Measurements from ENCODE around the gene STK38. TPM values are rescaled to one million over a fixed set of nuclear protein-coding genes. Genes with fewer than 3 reads are reported as not detected.

Gene STK38
- total RNA-seq, 2 experiments from 2014 or later: 29.4 to 42.5 TPM

- Histone ChIP-seq H3K36me3 (ENCODE audit: insufficient read depth, low read length) (no peaks in the 10 kb centered on the region), H3K9me3 (ENCODE audit: low read length) (peaks cover 8% of the 10 kb centered on the region; the same call in 1 of the 2 replicates), H3K4me3 (ENCODE audit: low read depth, low read length, poor library complexity, severe bottlenecking) (no peak overlapping the region), H2AFZ (ENCODE audit: low read length) (no peak overlapping the region), H3K27ac (ENCODE audit: low read depth, low read length, poor library complexity, severe bottlenecking) (no peak overlapping the region), H3K4me2 (ENCODE audit: low read length) (no peak overlapping the region), H3K9me2 (ENCODE audit: insufficient read depth, low read length) (no peaks in the 10 kb centered on the region), H3K4me1 (ENCODE audit: insufficient read depth, low read length, poor library complexity, severe bottlenecking) (peaks cover 23% of the 10 kb centered on the region), H3K79me2 (ENCODE audit: insufficient read depth, low read depth, low read length) (no peaks in the 10 kb centered on the region), H4K20me1 (ENCODE audit: insufficient read depth, low read length) (no peaks in the 10 kb centered on the region)
- POLR2A ChIA-PET: interaction anchor here (0.8 kb wide), 1 partner anchor 207 kb away, joined by 3 read pairs; no protein-coding TSS in a partner anchor
- BruUV-seq (replicated peaks): no TSS peak
- CTCF ChIA-PET (ENCODE audit: unreplicated experiment): no interaction called here
- no peak for TF ChIP-seq CTCF (conservative IDR thresholded peaks at IDR 0.05; ENCODE audit: low read length)
- no peak for DNase-seq (ENCODE audit: low spot score)
- intact Hi-C loops (cut with micrococcal nuclease; ENCODE audit: unreplicated experiment): loop anchor here (5.0 kb wide), 1 partner anchor 156 kb away; no protein-coding TSS in a partner anchor
Measured at GRCh38 chr6:36578030-36578429, 30.8 kb upstream of the STK38 start.

GRCh38 chr6:36577301-36577700 lies 30.0 kb upstream of the STK38 start:
- POLR2A ChIA-PET: interaction anchor here (0.6 to 0.8 kb wide), 4 partner anchors 12 to 78 kb away, joined by 3 to 5 read pairs (median 4); no protein-coding TSS in a partner anchor
- TF ChIP-seq CTCF (conservative IDR thresholded peaks at IDR 0.05; ENCODE audit: low read length): no peak
- no peak for TF ChIP-seq EZH2phosphoT487 (IDR thresholded peaks at IDR 0.05; ENCODE audit: borderline replicate concordance, low read depth, low read length)
- H3K4me2 ChIP-seq (ENCODE audit: low read length): no peak overlapping the region
- H3K79me2 ChIP-seq (ENCODE audit: insufficient read depth, low read depth, low read length): no peaks in the 10 kb centered on the region
- intact Hi-C loops (cut with micrococcal nuclease; ENCODE audit: unreplicated experiment): loop anchor here (5.0 kb wide), 1 partner anchor 155 kb away; no protein-coding TSS in a partner anchor
- no peak overlapping the region for H3K4me3 ChIP-seq (ENCODE audit: low read depth, low read length, poor library complexity, severe bottlenecking)
- H2AFZ ChIP-seq (ENCODE audit: low read length): no peak overlapping the region
- no TSS peak for BruUV-seq (replicated peaks)
- H3K9me2 ChIP-seq (ENCODE audit: insufficient read depth, low read length): no peaks in the 10 kb centered on the region
- H3K36me3 ChIP-seq (ENCODE audit: insufficient read depth, low read length): no peaks in the 10 kb centered on the region
- CTCF ChIA-PET (ENCODE audit: unreplicated experiment): no interaction called here
- peaks cover 23% of the 10 kb centered on the region for H3K4me1 ChIP-seq (ENCODE audit: insufficient read depth, low read length, poor library complexity, severe bottlenecking)
- H4K20me1 ChIP-seq (ENCODE audit: insufficient read depth, low read length): no peaks in the 10 kb centered on the region
- H3K9me3 ChIP-seq (ENCODE audit: low read length): peaks cover 8% of the 10 kb centered on the region; the same call in 1 of the 2 replicates
- no peak for DNase-seq (ENCODE audit: low spot score)
- H3K27ac ChIP-seq (ENCODE audit: low read depth, low read length, poor library complexity, severe bottlenecking): no peak overlapping the region

GRCh38 chr6:36576578-36576977 lies 29.3 kb upstream of the STK38 start:
- no peaks in the 10 kb centered on the region for H3K79me2 ChIP-seq (ENCODE audit: insufficient read depth, low read depth, low read length)
- H3K9me3 ChIP-seq (ENCODE audit: low read length): peaks cover 8% of the 10 kb centered on the region; the same call in 1 of the 2 replicates
- intact Hi-C loops (cut with micrococcal nuclease; ENCODE audit: unreplicated experiment): loop anchor here (5.0 kb wide), 1 partner anchor 154 kb away; no protein-coding TSS in a partner anchor
- H4K20me1 ChIP-seq (ENCODE audit: insufficient read depth, low read length): no peaks in the 10 kb centered on the region
- no peak overlapping the region for H3K4me2 ChIP-seq (ENCODE audit: low read length)
- peak; percentile 59 for DNase-seq (ENCODE audit: low spot score)
- no peak overlapping the region for H3K4me3 ChIP-seq (ENCODE audit: low read depth, low read length, poor library complexity, severe bottlenecking)
- ChIA-PET CTCF (ENCODE audit: unreplicated experiment) (interaction anchor here (0.6 kb wide), 1 partner anchor 13 kb away, joined by 3 read pairs; no protein-coding TSS in a partner anchor), POLR2A (interaction anchor here (0.7 kb wide), 2 partner anchors 15 to 22 kb away, joined by 4 to 5 read pairs; no protein-coding TSS in a partner anchor)
- peaks cover 28% of the 10 kb centered on the region for H3K4me1 ChIP-seq (ENCODE audit: insufficient read depth, low read length, poor library complexity, severe bottlenecking)
- no peak overlapping the region for H3K27ac ChIP-seq (ENCODE audit: low read depth, low read length, poor library complexity, severe bottlenecking)
- no peaks in the 10 kb centered on the region for H3K9me2 ChIP-seq (ENCODE audit: insufficient read depth, low read length)
- TF ChIP-seq CTCF (conservative IDR thresholded peaks at IDR 0.05; ENCODE audit: low read length): no peak
- no peak overlapping the region; the same call in 1 of the 2 replicates for H2AFZ ChIP-seq (ENCODE audit: low read length)
- BruUV-seq (replicated peaks): no TSS peak
- H3K36me3 ChIP-seq (ENCODE audit: insufficient read depth, low read length): no peaks in the 10 kb centered on the region
